Activated naive CD4-positive, alpha-beta T cell treated with anti-CD3 and anti-CD28 coated beads for 36 hours (primary cell): ENCODE measurements around the gene TSSK2. TPM values are rescaled to one million over a fixed set of nuclear protein-coding genes. Genes with fewer than 3 reads are reported as not detected.

Source experiments
- CTCF ChIA-PET: fragments of 350-600 bp; sonication (Branson Sonifier 250); formaldehyde crosslinking; loops from one replicate; lab custom pipeline; 2021; ENCODE audit warnings: antibody characterized with exemption; lab: Charles Lee
- DNase-seq: peaks from one replicate; pipeline ENCODE4 v3.0.0-alpha.2; 2020
- H3K27ac Mint-ChIP-seq: one replicate; pipeline ENCODE4 v1.8.0; 2021; ENCODE audit warnings: mild to moderate bottlenecking, mixed read lengths
- H3K27me3 Mint-ChIP-seq: one replicate; pipeline ENCODE4 v1.8.0; 2021; ENCODE audit warnings: low read depth, mixed read lengths
- H3K36me3 Mint-ChIP-seq: one replicate; pipeline ENCODE4 v1.8.0; 2021; ENCODE audit warnings: low read depth, mixed read lengths
- H3K4me1 Mint-ChIP-seq: one replicate; pipeline ENCODE4 v1.8.0; 2021; ENCODE audit warnings: low read depth, mixed read lengths
- H3K4me3 Mint-ChIP-seq: one replicate; pipeline ENCODE4 v1.8.0; 2021; ENCODE audit warnings: mild to moderate bottlenecking, moderate library complexity, mixed read lengths
- H3K9me3 Mint-ChIP-seq: one replicate; pipeline ENCODE4 v1.8.0; 2021; ENCODE audit warnings: mixed read lengths
- intact Hi-C: fragments of 100-400 bp; cut with micrococcal nuclease; formaldehyde crosslinking; loops from one replicate; pipeline ENCODE4 v1.15.1; 2023
- total RNA-seq, 2 experiments: library from RNA; stranded (reverse); gene quantifications; one replicate each; pipeline ENCODE4 v1.2.3, GENCODE V29; 2021

The TSSK2 gene
- total RNA-seq, 2 experiments from 2014 or later, result not detected

DNA sequence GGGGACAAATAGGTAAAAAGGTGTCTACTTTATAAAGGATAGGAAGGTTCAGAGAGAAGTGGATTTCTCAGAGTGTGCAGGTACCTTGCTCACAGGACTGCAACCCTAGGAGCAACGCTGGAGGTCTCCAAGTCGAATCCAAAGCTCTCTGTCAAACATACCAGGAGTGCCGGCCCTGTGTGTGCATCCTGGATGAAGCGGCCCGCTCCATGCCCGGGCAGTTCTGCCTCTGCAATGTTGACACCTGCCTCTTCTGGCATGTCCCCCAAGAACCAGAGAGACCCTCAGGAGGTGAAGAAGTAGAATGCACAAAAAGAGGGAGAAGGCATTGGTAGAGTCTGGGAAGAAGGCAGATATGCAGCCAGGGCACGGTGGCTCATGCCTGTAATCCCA lies 3.1 kb upstream of the TSSK2 start:
- Mint-ChIP-seq H3K4me1 (peaks cover 5% of the 10 kb centered on the region), H3K4me3 (no peak overlapping the region), H3K9me3 (no peaks in the 10 kb centered on the region), H3K36me3 (peaks cover 4% of the 10 kb centered on the region), H3K27ac (no peak overlapping the region), H3K27me3 (no peaks in the 10 kb centered on the region)
- intact Hi-C loops, result no loop called here
- DNase-seq, result no peak
- CTCF ChIA-PET, result interaction anchor here (0.5 kb wide), 1 partner anchor 17 kb away, joined by 5 read pairs; no protein-coding TSS in a partner anchor

DNA sequence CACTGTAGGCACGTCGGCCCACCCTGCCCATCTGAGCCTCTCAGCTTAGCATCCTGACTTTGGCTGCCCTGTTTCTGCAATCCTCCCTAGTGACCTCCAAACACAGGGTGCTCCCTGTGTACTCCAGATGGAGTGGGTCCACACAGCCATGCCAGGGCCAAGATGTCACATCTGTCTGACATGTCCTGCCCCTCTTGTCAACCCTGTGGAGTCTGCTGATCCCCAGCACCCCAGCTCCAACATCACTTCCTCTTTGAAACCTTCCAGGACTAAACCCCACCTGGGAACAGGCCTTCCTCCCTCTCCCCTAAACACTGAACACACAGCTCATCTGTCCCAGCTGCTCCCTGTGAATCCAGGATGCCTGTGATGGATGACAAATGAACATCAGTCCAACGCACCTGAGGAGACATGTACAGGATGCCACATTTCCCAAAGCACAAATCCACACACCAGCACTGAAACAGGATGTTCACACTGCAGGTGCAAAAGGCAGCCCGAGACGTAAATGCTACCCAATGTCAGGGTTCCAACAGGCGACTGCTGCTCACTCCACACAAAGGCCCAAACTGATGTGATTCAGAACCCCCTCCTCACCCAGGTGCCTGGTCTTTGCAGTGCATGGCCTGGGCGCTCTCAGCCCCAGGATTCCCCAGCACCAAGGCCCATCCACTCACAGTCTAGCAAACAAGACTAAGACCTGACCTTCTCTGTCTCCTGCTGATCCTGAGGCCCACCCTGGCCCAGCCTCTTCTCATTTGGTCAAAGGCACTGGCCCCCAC lies 2.0 kb upstream of the TSSK2 start:
- no peak for DNase-seq
- intact Hi-C loops, result no loop called here
- Mint-ChIP-seq H3K27me3 (no peaks in the 10 kb centered on the region), H3K9me3 (no peaks in the 10 kb centered on the region), H3K4me1 (no peaks in the 10 kb centered on the region), H3K36me3 (peaks cover 5% of the 10 kb centered on the region), H3K27ac (no peak overlapping the region), H3K4me3 (no peak overlapping the region)
- CTCF ChIA-PET, result no interaction called here

DNA sequence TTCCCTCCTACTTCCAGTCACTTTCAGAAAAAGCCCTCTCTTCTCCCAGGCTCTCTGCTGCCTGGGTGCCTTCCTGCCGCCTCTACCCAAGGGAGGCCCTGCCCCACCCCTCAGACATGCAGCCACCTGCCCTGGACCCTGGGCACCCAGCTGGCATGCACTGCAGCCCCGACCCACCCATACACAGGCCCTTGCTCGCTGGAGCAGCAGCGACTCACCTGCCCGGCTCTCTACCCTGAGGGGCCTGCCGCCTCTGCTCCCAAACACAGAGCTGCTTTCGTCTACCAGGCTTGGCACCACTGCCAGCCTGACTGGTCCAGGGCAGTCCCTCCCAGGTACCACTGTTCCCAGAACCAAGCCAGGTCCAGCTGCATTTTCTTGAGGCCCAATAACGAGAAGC lies 1.2 kb upstream of the TSSK2 start:
- intact Hi-C loops, result no loop called here
- Mint-ChIP-seq H3K4me3 (no peak overlapping the region), H3K27me3 (no peaks in the 10 kb centered on the region), H3K9me3 (no peaks in the 10 kb centered on the region), H3K36me3 (peaks cover 8% of the 10 kb centered on the region), H3K4me1 (no peaks in the 10 kb centered on the region), H3K27ac (no peak overlapping the region)
- CTCF ChIA-PET, result no interaction called here
- no peak for DNase-seq

DNA sequence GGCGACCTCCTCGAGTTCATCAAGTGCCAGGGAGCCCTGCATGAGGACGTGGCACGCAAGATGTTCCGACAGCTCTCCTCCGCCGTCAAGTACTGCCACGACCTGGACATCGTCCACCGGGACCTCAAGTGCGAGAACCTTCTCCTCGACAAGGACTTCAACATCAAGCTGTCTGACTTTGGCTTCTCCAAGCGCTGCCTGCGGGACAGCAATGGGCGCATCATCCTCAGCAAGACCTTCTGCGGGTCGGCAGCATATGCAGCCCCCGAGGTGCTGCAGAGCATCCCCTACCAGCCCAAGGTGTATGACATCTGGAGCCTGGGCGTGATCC lies 542 bp downstream of the TSSK2 start:
- CTCF ChIA-PET, result no interaction called here
- DNase-seq, result no peak
- H3K36me3 Mint-ChIP-seq, result peaks cover 17% of the 10 kb centered on the region
- no peaks in the 10 kb centered on the region for H3K4me1 Mint-ChIP-seq
- intact Hi-C loops, result no loop called here
- no peak overlapping the region for H3K4me3 Mint-ChIP-seq
- no peaks in the 10 kb centered on the region for H3K27me3 Mint-ChIP-seq
- H3K27ac Mint-ChIP-seq, result no peak overlapping the region
- no peaks in the 10 kb centered on the region for H3K9me3 Mint-ChIP-seq

DNA sequence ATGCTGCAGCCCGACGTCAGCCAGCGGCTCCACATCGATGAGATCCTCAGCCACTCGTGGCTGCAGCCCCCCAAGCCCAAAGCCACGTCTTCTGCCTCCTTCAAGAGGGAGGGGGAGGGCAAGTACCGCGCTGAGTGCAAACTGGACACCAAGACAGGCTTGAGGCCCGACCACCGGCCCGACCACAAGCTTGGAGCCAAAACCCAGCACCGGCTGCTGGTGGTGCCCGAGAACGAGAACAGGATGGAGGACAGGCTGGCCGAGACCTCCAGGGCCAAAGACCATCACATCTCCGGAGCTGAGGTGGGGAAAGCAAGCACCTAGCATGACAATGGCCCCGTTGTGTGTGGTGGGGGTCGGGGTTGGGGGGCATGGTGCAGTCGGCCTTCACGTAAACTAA lies 1.0 kb downstream of the TSSK2 start:
- Mint-ChIP-seq H3K27ac (no peak overlapping the region), H3K4me3 (no peak overlapping the region), H3K27me3 (no peaks in the 10 kb centered on the region), H3K36me3 (peaks cover 20% of the 10 kb centered on the region), H3K4me1 (no peaks in the 10 kb centered on the region), H3K9me3 (no peaks in the 10 kb centered on the region)
- no peak for DNase-seq
- CTCF ChIA-PET, result no interaction called here
- intact Hi-C loops, result no loop called here

DNA sequence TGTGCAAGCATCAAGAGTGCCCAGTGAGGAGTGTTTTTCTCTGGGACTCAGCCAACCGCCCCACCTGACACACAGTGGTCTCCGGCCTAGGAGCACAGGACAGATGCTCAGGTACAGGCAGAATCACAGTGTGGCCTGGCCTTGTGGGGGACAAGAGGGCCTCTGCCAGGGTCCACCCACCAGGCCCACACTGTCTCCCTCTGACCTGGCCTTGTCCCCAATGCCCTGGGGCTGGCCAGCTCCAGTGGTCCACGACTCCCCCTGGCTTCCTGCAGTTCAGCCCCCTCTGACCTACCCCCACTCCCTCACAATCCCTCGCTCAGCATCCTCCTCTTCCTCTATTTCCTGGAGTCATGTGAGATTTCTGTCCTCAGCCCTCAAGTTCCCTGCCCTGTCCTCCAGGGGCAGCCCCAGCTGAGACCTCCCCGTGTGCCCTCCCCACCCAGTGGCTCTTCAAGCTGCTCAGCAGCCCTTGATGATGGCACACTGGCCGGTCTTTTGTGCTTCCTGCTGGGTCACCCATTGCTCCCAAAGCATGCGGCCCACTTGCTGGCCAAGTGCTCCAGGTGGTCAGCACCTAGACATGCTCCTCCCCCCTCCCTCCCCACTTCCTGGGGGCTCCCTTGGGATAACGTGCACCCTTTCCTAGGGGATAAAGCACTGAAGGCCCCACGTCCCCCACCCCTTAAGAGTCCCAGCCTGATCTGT lies 1.7 kb downstream of the TSSK2 start:
- Mint-ChIP-seq H3K27me3 (no peaks in the 10 kb centered on the region), H3K9me3 (no peaks in the 10 kb centered on the region), H3K4me1 (no peaks in the 10 kb centered on the region), H3K4me3 (no peak overlapping the region), H3K27ac (no peak overlapping the region), H3K36me3 (peaks cover 20% of the 10 kb centered on the region)
- CTCF ChIA-PET, result no interaction called here
- no peak for DNase-seq
- intact Hi-C loops, result no loop called here

DNA sequence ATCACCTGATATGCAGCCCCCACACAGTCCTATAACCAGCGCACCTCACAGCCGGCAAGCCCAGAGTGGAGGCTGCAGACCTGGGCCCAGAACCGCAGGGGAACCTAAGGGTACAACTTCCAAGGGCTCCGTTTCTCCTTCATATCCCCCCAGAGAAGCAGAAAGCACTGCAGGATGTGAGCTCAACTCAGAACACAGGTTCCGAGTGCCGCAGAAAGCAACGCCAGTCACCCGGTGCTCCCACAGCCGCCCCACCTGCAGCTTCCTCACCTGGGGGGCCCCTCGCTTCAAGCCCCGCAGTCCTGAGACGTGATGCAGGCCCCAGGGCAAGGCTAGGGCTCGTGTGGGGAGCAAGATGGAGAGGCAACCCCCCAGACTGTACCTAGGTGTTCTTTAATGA lies 2.5 kb downstream of the TSSK2 start:
- CTCF ChIA-PET, result no interaction called here
- Mint-ChIP-seq H3K27me3 (no peaks in the 10 kb centered on the region), H3K36me3 (peaks cover 20% of the 10 kb centered on the region), H3K4me1 (no peaks in the 10 kb centered on the region), H3K4me3 (no peak overlapping the region), H3K27ac (no peak overlapping the region), H3K9me3 (no peaks in the 10 kb centered on the region)
- intact Hi-C loops, result no loop called here
- no peak for DNase-seq

DNA sequence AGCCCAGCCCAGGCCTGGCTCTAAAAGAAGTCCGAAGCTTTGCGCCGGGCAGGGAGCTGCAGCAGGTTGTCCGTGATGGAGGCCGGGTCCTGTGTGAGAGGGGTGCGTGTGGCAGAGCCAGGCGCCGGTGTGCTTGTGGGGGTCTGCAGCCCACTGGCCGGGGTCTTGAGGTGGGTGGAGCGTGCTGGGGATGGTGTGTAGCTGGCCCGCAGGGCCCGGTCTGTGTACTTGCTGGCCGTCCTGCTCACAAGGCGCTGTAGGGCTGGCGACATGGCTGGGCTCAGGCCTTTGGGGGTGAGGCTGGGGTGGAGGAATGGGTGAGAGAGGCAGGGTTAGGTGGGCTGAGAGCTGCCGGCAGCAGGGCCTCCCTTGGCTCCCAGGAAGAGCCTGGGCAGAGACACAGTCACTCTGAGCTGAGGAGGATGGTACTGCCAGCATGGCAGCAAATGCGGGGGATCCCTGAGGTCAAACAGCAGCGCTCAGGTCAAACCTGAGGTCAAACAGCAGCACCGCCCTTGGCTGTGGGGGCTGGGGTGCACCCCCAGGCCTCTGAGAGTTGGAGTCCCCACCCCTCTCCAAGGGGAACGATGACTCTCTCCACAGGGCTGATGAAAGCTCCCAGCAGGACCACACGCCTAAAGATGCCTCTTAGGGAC lies 3.2 kb downstream of the TSSK2 start:
- H3K4me3 Mint-ChIP-seq, result no peak overlapping the region
- H3K27me3 Mint-ChIP-seq, result no peaks in the 10 kb centered on the region
- H3K9me3 Mint-ChIP-seq, result no peaks in the 10 kb centered on the region
- intact Hi-C loops, result no loop called here
- peaks cover 23% of the 10 kb centered on the region for H3K36me3 Mint-ChIP-seq
- no peak overlapping the region for H3K27ac Mint-ChIP-seq
- CTCF ChIA-PET, result no interaction called here
- DNase-seq, result no peak
- H3K4me1 Mint-ChIP-seq, result no peaks in the 10 kb centered on the region

DNA sequence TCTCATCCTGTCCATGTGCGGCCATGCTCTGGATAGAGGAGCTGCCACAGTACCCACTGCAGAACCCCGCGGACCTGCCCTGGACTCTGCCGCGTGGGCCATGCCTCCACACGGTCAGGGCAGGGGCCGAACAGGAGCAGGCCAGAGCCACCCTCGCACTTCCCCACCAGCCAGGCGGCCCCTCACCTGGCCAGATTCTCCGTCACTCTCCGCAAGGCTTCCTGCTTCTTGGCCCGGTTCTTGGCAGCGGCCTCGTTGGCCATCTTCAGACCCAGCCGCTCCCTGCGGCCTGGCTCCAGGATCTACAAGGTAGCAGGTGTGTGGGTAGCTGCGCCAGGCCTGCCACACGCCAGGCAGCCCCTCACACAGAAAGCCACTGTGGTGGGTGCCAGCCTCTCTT lies 3.8 kb downstream of the TSSK2 start:
- DNase-seq, result no peak
- peaks cover 23% of the 10 kb centered on the region for H3K36me3 Mint-ChIP-seq
- H3K27me3 Mint-ChIP-seq, result no peaks in the 10 kb centered on the region
- no peaks in the 10 kb centered on the region for H3K4me1 Mint-ChIP-seq
- no peak overlapping the region for H3K27ac Mint-ChIP-seq
- CTCF ChIA-PET, result no interaction called here
- intact Hi-C loops, result no loop called here
- no peak overlapping the region for H3K4me3 Mint-ChIP-seq
- no peaks in the 10 kb centered on the region for H3K9me3 Mint-ChIP-seq

DNA sequence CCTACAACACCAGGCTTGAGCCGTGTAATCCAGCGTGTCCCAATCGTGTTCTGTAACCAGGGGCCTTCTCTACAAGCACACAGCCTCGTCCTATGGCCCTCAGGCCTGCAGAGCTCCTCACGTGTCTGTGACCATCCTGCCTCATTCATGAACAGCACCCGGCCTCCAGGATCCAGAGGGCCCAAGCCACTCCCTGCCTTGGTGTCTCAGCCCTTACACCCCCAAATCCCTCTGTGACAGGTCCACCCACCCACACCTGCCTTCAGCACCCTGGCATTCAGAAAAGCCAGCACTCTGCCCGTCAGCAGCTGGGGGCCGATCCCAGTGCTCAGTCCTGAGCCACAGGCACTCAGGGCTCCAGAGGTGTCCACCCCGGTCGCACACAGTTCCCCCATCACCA lies 5.8 kb downstream of the TSSK2 start:
- no peak for DNase-seq
- H3K27ac Mint-ChIP-seq, result no peak overlapping the region
- no peaks in the 10 kb centered on the region for H3K27me3 Mint-ChIP-seq
- H3K4me1 Mint-ChIP-seq, result peaks cover under 1% of the 10 kb centered on the region
- intact Hi-C loops, result no loop called here
- CTCF ChIA-PET, result no interaction called here
- no peaks in the 10 kb centered on the region for H3K9me3 Mint-ChIP-seq
- H3K36me3 Mint-ChIP-seq, result peaks cover 24% of the 10 kb centered on the region
- H3K4me3 Mint-ChIP-seq, result no peak overlapping the region

DNA sequence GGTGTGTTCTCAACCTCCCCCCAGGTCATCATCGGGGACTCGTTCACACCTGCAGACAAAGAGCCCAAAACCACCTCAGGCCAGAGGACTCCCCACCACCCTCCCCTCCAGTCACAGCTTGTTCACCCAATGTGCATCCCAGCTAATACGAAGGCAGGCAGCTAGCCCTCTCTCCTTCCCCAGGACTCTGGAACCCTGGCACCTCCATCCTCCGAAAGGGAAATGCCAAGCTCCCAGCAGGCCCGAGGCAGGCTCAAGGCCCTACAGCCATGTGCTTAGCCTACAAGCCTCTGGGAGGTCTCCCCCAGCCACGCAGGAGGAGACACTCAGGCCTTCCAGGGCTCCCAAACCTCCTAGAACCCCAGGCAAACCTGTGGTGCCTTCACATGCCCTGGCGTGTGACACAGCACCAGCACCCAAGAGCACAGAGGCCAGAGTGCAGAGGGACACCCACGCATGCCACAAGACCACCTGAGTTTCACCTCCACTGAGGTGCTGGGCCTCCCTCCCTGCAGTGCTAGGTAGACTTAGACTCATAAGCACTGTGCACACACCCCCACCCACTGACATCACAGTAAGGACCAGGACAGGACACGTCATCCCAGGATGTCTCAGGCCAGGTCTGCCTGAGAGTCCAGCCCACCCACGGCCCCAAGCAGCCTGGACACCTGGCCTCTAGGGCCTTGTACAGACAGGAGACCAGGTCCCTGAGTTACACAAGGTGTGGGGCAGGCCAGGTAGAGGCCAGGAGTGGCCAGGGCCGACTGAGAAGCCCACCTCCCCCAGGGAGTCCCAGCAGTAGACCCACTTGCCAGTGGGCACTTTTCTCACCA lies 6.5 kb downstream of the TSSK2 start:
- no peak overlapping the region for H3K27ac Mint-ChIP-seq
- DNase-seq, result no peak
- H3K36me3 Mint-ChIP-seq, result peaks cover 26% of the 10 kb centered on the region
- CTCF ChIA-PET, result no interaction called here
- H3K27me3 Mint-ChIP-seq, result no peaks in the 10 kb centered on the region
- no peak overlapping the region for H3K4me3 Mint-ChIP-seq
- H3K9me3 Mint-ChIP-seq, result no peaks in the 10 kb centered on the region
- intact Hi-C loops, result no loop called here
- H3K4me1 Mint-ChIP-seq, result peaks cover 4% of the 10 kb centered on the region

DNA sequence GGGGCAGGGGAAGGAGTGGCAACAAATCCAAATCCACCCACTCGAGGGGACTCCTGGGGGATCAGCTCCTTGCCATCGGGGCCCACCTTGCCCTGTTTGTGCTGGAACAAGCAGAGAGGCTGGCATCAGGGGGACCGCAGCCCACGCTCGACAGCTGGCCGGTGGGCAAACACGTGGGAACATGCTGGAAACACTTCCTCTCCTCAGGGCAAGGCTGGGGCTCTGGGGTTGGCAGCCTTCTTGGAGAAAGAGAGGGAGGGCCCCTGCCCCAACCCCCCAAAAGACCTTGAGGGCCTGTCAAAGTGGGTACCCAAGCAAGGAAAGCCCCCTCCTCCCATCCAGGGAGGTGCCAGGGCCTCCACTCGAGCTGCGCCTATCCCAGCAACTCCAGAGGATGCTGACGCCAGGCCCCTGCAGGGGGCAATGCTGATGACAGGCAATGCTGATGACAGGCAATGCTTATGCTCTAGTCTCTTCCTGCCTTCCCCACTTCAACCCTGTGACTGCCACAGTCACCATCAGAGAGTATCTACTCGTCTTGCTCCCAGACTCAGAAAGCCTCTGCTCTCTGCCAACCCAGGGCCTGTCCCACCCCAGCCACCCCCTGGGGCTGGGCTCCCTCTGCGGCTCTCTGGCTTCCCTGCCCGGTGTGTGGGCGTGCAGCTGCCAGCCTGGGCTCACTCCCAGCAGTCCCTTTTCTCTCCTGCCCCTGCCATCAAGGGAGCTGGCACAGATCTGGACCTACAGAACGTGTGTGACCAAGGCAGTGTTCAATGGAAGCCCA lies 7.3 kb downstream of the TSSK2 start:
- H3K36me3 Mint-ChIP-seq, result peaks cover 26% of the 10 kb centered on the region
- H3K4me3 Mint-ChIP-seq, result no peak overlapping the region
- no peaks in the 10 kb centered on the region for H3K9me3 Mint-ChIP-seq
- intact Hi-C loops, result no loop called here
- CTCF ChIA-PET, result no interaction called here
- no peaks in the 10 kb centered on the region for H3K27me3 Mint-ChIP-seq
- no peak overlapping the region for H3K27ac Mint-ChIP-seq
- peaks cover 9% of the 10 kb centered on the region for H3K4me1 Mint-ChIP-seq
- DNase-seq, result no peak
